HG03045 (cell line): ENCODE measurements around the gene LIMS1.

Source experiments
- ATAC-seq: cut with Tn5 transposase; IDR thresholded peaks from one replicate; pipeline ENCODE4 v1.9.1; 2021; ENCODE audit warnings: mild to moderate bottlenecking, moderate library complexity; ENCODE audit not compliant: unreplicated experiment

LIMS1 gene

GRCh38 chr2:108612514-108613183, 78.4 kb downstream of the LIMS1 start:
- ATAC-seq = peak; percentile 90

- no peak for ATAC-seq
These were observed 79.2 kb downstream of the LIMS1 start for GRCh38 chr2:108613261-108614042.

DNA sequence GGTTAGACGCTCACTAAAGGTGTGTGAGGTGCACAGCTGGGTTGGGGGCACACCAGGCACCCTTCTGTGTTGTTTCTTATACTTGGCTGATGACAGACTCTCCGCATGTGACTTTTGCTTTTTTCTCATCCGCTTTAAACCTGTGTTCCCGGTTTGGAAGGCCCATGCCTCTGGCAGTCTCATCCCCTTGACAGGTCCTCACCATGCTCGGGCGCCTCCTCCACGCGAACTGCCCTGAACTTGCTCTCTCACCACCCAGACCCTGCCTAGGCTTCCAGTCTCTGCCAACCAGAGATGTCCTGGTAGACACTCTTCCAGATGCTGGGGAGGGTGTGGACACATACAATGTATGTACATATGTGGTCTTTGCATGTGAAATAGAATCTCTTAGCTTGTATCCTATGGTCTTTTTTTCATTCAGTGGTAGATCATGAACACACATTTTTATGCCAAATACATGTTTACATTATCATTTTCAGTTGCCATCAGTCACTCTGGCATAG, 79.8 kb downstream of the LIMS1 start:
- no peak for ATAC-seq

DNA sequence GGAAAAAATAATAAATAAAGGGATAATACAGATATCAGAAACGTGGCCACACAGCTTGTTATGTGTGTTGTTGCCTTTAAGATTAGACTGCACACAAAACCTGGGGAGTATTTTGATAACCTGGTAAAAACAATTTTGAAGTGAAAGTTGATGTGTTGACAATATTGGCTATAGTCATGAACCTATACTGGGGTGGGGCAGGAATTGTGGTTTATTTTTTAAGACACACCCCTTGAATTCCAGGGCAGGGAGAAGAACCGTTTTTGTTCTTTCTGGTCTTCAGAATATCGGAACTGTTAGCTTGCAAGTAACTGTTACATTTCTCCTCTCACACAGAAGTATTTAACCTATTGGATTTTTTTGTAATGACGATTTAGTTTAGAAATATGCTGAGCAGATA, 80.4 kb downstream of the LIMS1 start:
- ATAC-seq = no peak

- no peak for ATAC-seq
These were observed 81.3 kb downstream of the LIMS1 start for GRCh38 chr2:108615480-108616090.

DNA sequence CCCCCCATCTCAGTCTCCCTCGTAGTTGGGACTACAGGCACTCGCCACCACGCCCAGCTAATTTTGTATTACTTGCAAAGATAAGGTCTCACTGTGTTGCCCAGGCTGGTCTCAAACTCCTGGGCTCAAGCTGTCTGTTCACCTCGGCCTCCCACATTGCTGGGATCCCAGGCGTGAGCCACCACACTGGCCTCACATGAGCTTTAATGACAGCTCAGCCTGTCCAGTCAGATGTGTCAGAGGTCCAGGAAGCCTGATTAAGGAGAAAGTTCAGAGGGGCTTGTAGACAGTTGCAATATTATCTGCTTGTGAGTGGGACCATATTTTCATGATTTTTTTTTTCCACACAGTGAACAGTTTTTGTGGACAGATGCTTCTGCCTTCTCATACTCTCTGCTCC, 82.0 kb downstream of the LIMS1 start:
- ATAC-seq = no peak

DNA sequence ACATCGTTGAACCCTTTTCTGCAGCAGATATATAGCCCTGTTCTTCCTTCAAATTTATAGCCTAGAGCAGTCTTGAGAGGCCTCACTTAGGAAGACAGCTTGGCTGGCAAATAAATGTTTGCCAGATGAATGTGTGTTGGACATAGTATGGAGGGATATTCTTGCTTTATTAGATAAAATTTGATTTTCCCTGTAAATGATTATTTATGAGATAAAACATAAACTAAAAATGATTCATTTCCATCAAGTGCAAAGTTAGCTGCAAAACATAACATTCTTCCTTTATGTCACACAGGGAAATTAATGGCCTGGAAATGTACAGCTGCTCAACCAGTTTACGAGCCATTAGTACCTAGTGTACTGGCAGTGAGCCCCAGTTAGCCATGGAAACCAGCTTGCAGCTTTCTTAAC, 82.5 kb downstream of the LIMS1 start:
- ATAC-seq = no peak

GRCh38 chr2:108617617-108618016, 83.3 kb downstream of the LIMS1 start:
- no peak for ATAC-seq

DNA sequence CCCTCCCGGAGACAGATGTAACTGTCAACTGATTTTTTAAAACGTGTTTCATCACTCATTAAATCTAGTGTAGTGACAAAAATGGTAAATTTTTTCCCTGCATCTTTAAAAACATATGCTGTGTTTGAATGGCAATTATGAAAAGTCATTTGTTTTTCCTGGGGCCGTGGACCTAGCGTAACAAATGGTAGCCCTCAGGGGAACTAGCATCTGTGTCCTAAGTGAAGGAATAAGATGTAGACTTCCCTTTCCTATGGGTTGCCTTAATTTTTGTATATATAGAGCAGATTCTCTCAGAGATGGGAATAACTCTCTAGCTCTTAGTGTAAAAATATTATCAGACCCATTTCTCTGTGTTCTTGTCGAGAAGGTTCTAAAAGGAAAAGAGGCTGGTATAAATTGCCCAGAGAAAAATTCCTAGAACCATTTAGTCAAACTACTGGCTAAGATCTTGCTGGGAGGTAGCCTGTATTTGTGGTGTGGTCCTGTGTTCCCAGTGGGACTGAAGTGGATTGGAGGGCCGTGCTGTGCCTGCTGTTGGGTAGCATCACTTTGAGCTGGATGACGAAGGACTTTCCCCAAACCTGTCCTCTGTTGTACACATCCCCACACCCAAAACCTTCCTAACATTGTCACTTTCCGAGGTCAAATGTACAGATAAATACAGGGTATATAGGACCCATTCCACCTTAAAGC, 85.8 kb downstream of the LIMS1 start:
- ATAC-seq = no peak

DNA sequence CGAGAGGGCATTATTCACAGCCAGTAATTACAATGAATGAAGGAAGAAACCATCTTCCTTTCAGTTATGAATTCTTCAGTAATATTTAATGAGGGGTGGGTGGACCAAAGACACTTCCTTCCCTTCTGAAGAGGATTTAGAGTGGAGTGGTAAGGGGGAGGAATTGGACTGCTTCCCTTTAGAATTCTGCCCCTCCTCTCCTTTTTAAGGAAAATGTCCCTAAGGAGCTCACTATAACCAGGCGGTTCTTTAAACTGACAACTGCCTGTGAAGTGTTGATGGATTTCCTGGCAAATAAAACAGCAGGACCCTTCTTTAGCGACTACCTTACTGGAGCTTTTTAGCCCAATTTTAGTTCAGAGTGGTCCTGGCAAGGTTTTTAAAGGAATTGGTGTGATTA, 86.4 kb downstream of the LIMS1 start:
- no peak for ATAC-seq

DNA sequence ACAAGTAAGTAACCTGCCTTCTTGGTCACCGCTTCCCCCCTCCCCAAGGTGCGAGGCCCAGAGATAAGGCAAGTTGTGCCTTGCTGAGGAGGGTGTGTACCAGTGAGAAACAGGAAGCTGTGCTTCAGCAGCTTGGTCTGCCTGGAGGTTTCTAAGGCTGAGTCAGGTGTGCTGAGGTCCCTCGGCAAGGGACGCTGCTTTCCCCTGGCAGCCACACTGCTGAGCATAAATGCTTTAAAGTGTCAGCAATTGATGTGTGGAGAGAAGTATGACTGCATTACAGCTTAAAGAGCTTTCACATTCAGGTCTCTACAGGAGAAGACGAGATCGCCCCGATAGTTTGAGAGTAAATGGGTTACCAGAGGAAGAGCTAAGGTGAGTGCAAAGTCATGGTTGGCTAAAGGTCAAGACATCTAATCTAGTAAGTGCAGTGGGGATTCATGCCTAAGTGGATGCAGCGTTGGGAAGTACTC, 86.9 kb downstream of the LIMS1 start:
- ATAC-seq = peak; percentile 99

GRCh38 chr2:108621687-108622681, 87.7 kb downstream of the LIMS1 start:
- ATAC-seq = no peak

DNA sequence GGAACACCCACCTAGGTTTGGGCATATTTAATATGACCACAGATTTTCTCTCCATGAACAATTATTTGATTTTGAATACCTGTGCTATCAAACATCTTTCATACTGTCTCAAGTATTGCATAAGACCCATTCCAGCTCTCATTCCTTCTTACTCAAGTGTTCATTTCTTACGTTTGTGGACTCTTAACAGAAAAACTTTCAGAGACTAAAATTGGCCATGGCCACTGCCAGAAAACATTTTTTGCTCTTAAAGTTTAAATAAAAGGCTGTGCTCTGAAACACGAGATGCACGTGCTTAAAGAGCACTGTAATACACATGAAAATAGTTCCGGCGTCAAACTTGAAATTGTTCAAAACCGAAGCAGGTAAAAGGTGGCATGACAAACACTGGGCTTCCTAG, 89.3 kb downstream of the LIMS1 start:
- no peak for ATAC-seq

GRCh38 chr2:108625186-108625827, 91.0 kb downstream of the LIMS1 start:
- ATAC-seq = no peak

- no peak for ATAC-seq
These were observed 91.5 kb downstream of the LIMS1 start for GRCh38 chr2:108625828-108626195.

DNA sequence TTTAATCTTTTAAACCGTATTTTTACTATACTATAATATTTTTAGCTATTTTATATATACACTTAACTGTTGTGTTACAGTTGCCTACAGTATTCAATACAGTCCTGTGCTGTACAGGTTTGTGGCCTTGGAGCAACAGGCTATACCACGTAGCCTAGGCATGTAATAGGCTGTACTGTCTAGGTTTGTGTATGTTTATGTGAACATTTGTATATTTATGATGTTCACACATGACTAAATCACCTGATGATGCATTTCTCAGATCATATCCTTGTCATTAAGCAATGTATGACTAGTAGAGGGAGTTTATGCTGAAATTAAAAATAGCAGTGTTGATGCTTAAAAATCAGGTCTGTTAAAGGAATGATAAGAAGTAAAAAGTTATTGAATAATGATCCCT, 92.7 kb downstream of the LIMS1 start:
- no peak for ATAC-seq

GRCh38 chr2:108627911-108628567, 93.8 kb downstream of the LIMS1 start:
- no peak for ATAC-seq

DNA sequence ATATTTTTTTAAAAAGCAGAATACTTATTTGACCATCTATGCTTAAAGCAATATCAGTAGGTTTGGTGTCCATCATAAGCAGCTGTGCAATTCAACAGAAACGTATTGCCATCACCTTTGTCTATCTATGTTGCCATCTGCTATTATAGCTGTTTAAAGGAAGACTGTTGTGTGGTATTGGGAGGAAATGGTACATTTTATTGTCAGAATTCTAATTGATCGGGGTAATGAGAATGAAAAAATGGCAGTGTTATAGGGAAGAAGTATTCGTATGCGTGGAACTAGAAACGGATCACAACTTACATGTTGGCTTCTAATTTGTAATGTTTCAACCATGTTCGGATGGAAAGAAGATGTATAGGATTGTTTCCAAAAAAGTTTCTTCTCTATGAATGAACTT, 94.7 kb downstream of the LIMS1 start:
- no peak for ATAC-seq

GRCh38 chr2:108629417-108629816, 95.1 kb downstream of the LIMS1 start:
- ATAC-seq = peak; percentile 61
